Measurements from ENCODE around the gene NR6A1.

Gene NR6A1

GRCh38 chr9:124521142-124521541, 250.0 kb downstream of the NR6A1 start:
- ATAC-seq: no peak
- TF ChIP-seq GLIS3 (CRISPR knock-in tag; IDR thresholded peaks at IDR 0.05) (no peak), SNAI2 (CRISPR knock-in tag; IDR thresholded peaks at IDR 0.05) (no peak), RARB (CRISPR knock-in tag; IDR thresholded peaks at IDR 0.05) (no peak), ZC3H10 (CRISPR knock-in tag; IDR thresholded peaks at IDR 0.05) (no peak), ISL1 (CRISPR knock-in tag; IDR thresholded peaks at IDR 0.05) (no peak), ZNF8 (CRISPR knock-in tag; IDR thresholded peaks at IDR 0.05) (no peak), ARNTL (CRISPR knock-in tag; IDR thresholded peaks at IDR 0.05; ENCODE audit: borderline replicate concordance, low read depth) (no peak), CSRNP3 (CRISPR knock-in tag; IDR thresholded peaks at IDR 0.05) (no peak), ZFP3 (CRISPR knock-in tag; IDR thresholded peaks at IDR 0.05) (no peak), ZNF565 (CRISPR knock-in tag; conservative IDR thresholded peaks at IDR 0.05; ENCODE audit: low read depth) (no peak)
- TF ChIP-seq, protein P1, sequence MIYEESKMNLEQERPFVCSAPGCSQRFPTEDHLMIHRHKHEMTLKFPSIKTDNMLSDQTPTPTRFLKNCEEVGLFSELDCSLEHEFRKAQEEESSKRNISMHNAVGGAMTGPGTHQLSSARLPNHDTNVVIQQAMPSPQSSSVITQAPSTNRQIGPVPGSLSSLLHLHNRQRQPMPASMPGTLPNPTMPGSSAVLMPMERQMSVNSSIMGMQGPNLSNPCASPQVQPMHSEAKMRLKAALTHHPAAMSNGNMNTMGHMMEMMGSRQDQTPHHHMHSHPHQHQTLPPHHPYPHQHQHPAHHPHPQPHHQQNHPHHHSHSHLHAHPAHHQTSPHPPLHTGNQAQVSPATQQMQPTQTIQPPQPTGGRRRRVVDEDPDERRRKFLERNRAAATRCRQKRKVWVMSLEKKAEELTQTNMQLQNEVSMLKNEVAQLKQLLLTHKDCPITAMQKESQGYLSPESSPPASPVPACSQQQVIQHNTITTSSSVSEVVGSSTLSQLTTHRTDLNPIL (CRISPR knock-in tag; IDR thresholded peaks at IDR 0.05; ENCODE audit: low read depth): no peak

DNA sequence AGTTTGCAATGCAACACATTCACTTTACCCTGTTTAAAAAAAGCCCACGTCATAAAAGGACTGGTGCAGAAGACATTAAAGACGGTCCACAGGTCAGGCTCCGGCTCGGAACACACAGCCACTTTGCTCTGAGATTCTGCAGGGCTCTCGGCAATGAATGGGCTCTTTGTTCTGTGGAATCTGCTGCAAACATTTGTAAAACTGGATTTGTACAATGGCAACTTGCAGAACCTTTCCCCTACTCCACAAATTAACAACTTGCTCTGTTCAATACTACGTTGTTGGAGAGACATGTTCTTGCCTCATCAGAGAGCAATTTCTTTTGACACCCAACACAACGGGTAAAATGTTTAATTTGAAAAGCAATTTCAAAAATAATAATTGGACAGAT, 250.9 kb downstream of the NR6A1 start:
- ATAC-seq: no peak
- TF ChIP-seq PATZ1 (CRISPR knock-in tag; IDR thresholded peaks at IDR 0.05; ENCODE audit: borderline replicate concordance): no peak
- no peak for TF ChIP-seq TSHZ2 (CRISPR knock-in tag; IDR thresholded peaks at IDR 0.05)
- no peak for TF ChIP-seq BACH2 (CRISPR knock-in tag; IDR thresholded peaks at IDR 0.05; ENCODE audit: borderline replicate concordance)
- no peak for TF ChIP-seq GLIS3 (CRISPR knock-in tag; IDR thresholded peaks at IDR 0.05)
- TF ChIP-seq ARNTL (CRISPR knock-in tag; IDR thresholded peaks at IDR 0.05; ENCODE audit: borderline replicate concordance, low read depth): no peak
- no peak for TF ChIP-seq CSRNP3 (CRISPR knock-in tag; IDR thresholded peaks at IDR 0.05)
- TF ChIP-seq, protein P1 (CRISPR knock-in tag; IDR thresholded peaks at IDR 0.05; ENCODE audit: low read depth): no peak
- TF ChIP-seq ZNF565 (CRISPR knock-in tag; conservative IDR thresholded peaks at IDR 0.05; ENCODE audit: low read depth): no peak
- TF ChIP-seq OSR1 (CRISPR knock-in tag; IDR thresholded peaks at IDR 0.05): no peak
- TF ChIP-seq ZC3H10 (CRISPR knock-in tag; IDR thresholded peaks at IDR 0.05): no peak
- no peak for TF ChIP-seq ISL1 (CRISPR knock-in tag; IDR thresholded peaks at IDR 0.05)
- TF ChIP-seq ZNF70 (CRISPR knock-in tag; IDR thresholded peaks at IDR 0.05): no peak
- TF ChIP-seq TCF4 (CRISPR knock-in tag; IDR thresholded peaks at IDR 0.05; ENCODE audit: borderline replicate concordance): no peak
- TF ChIP-seq ZFP3 (CRISPR knock-in tag; IDR thresholded peaks at IDR 0.05): no peak
- no peak for TF ChIP-seq ESRRG (CRISPR knock-in tag; IDR thresholded peaks at IDR 0.05)
- no peak for TF ChIP-seq ZFP30 (CRISPR knock-in tag; IDR thresholded peaks at IDR 0.05)
- no peak for TF ChIP-seq CSDC2 (CRISPR knock-in tag; IDR thresholded peaks at IDR 0.05)
- TF ChIP-seq RARB (CRISPR knock-in tag; IDR thresholded peaks at IDR 0.05): no peak

GRCh38 chr9:124518116-124518515, 253.0 kb downstream of the NR6A1 start:
- no peak for ATAC-seq
- TF ChIP-seq POU6F1 (CRISPR knock-in tag; IDR thresholded peaks at IDR 0.05; ENCODE audit: borderline replicate concordance, low read depth) (no peak), SNAI2 (CRISPR knock-in tag; IDR thresholded peaks at IDR 0.05) (no peak), CSRNP3 (CRISPR knock-in tag; IDR thresholded peaks at IDR 0.05) (no peak), PATZ1 (CRISPR knock-in tag; IDR thresholded peaks at IDR 0.05; ENCODE audit: borderline replicate concordance) (no peak)

Measured in SK-N-SH treated with all-trans-retinoic acid at 6 μM for 48 hours (cell line).